Hepatocyte (in vitro differentiated cells): ENCODE results near the gene C1orf21.

ENCODE experiments used
- EZH2 ChIP-seq: fragments of 200-600 bp; sonication (generic); IDR thresholded peaks from 2 replicates; pipeline ENCODE4 v1.6.1; 2016; ENCODE audit warnings: antibody characterized with exemption, mild to moderate bottlenecking, borderline replicate concordance
- EZH2phosphoT487 ChIP-seq: fragments of 200-600 bp; sonication (generic); IDR thresholded peaks from one replicate; pipeline ENCODE4 v1.6.1; 2018; ENCODE audit warnings: antibody characterized with exemption, mild to moderate bottlenecking, low read depth, moderate library complexity; ENCODE audit not compliant: unreplicated experiment, severe bottlenecking
- TF ChIP-seq, protein P1 (sequence below): fragments of 200-600 bp; sonication (generic); IDR thresholded peaks from 2 replicates; pipeline ENCODE4 v1.5.1; 2016; ENCODE audit warnings: antibody characterized with exemption, mild to moderate bottlenecking; ENCODE audit not compliant: poor library complexity

DNA sequence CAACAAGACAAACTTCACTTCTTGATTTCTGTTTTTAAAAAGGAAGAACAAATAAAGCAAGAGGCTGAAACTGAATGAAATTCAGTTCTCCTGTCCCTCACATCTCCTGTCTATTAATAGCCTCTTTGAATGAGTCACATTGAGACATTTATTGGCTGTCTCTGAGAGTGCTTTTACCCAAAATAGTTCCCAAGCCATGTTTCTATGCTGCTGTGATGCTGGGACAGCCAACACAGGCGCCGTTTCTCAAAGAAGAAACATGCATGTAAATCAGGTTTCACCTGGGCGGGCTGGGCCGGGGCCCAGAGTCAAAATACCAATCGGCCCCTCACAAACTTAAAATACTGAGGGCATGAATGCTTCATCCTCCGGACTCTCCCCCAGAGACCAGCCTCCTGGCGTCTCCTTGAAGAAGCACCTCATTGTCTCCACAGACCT lies 262.6 kb downstream of the C1orf21 start:
- TF ChIP-seq EZH2phosphoT487 (no peak), EZH2 (no peak)
- TF ChIP-seq, protein P1, sequence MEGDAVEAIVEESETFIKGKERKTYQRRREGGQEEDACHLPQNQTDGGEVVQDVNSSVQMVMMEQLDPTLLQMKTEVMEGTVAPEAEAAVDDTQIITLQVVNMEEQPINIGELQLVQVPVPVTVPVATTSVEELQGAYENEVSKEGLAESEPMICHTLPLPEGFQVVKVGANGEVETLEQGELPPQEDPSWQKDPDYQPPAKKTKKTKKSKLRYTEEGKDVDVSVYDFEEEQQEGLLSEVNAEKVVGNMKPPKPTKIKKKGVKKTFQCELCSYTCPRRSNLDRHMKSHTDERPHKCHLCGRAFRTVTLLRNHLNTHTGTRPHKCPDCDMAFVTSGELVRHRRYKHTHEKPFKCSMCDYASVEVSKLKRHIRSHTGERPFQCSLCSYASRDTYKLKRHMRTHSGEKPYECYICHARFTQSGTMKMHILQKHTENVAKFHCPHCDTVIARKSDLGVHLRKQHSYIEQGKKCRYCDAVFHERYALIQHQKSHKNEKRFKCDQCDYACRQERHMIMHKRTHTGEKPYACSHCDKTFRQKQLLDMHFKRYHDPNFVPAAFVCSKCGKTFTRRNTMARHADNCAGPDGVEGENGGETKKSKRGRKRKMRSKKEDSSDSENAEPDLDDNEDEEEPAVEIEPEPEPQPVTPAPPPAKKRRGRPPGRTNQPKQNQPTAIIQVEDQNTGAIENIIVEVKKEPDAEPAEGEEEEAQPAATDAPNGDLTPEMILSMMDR, result no peak
